GM19467 (cell line): ENCODE results near the gene MIOS.
A peak's percentile ranks its signal among the peaks of the same experiment; 100 is the strongest.
"Not testable (repeated sequence)": the region's sequence is repeated elsewhere in the genome, so short reads cannot be mapped to it uniquely, and the experiment has no call there.

ENCODE experiments used
- ATAC-seq: cut with Tn5 transposase; IDR thresholded peaks from one replicate; pipeline ENCODE4 v1.9.1; 2021; ENCODE audit warnings: mild to moderate bottlenecking, moderate library complexity; ENCODE audit not compliant: unreplicated experiment

The MIOS gene

GRCh38 chr7:7554021-7554432, 12.7 kb upstream of the MIOS start:
- no peak for ATAC-seq

DNA sequence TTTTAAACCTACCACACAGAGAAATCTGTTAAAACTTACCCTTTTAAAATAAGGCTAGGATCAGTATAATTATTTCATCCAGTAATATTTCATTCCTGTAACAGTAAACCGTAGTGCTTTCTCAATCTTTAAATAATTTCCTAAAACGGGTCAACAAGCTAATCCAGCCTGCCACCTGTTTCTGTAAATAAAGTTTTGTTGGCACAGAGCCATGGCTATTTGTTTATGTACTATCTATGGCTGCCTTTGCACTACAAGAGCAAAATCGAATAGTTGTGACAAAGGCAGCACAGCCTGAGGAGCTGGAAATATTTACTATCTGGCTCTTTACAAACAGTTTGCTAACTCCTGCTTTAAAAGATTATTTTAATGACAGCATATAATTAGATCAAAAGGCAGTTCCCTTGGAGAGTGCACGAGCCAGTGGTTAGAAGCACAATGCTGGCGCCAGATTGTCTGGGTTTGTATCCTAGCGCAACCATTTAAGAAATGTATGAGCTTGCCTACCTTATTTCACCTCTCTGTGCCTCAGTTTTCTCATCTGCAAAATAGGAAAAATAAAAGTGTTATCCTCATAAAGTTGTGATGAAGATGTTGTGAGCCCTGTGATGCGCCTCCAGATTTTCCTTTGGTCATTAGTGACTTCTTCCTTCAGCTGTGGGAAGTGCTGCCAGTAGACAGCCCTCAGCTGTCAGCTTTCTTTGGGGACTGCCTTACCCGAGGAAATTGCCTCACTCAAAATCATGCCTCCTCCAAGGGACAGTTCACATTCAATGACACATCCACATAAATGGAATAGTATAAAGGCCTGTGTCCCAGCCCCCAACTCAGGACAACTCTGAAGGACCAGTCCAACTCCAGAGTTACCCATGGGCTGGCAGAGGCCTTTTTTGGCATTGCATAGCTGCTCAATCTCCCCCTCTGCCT, 11.8 kb upstream of the MIOS start:
- ATAC-seq = no peak

GRCh38 chr7:7556852-7557251, 9.8 kb upstream of the MIOS start:
- no peak for ATAC-seq

DNA sequence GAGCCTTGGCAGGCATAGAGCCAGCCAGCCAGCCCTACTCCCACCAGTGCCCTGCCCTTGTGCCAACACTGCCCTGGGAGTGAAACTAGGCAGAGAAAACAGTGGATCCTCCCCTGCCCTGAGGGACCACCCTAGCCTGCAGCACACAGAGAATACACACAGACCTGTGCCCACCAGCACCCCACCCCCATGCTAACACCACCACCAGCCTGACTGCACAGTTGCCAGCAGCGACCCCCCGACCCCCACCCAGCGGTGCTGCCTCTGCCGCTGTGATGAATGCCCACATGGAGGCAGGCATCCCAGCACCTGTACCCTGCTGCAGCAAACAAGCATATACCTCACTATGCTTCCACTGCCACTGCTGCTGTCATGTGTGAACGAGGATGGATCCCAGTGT, 9.4 kb upstream of the MIOS start:
- no peak for ATAC-seq

DNA sequence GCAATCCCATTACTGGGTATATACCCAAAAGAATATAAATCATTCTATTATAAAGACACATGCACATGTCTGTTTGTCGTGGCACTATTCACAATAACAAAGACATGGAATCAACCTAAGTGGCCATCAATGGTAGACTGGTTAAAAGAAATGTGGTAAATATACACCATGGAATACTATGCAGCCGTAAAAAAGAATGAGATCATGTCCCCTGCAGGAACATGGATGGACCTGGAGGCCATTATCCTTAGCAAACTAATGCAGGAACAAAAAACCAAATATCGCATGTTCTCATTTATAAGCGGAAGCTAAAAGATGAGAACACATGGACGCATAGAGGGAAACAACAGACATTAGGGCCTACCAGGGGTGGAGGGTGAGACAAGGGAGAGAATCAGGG, 5.1 kb upstream of the MIOS start:
- not testable (repeated sequence) for ATAC-seq

DNA sequence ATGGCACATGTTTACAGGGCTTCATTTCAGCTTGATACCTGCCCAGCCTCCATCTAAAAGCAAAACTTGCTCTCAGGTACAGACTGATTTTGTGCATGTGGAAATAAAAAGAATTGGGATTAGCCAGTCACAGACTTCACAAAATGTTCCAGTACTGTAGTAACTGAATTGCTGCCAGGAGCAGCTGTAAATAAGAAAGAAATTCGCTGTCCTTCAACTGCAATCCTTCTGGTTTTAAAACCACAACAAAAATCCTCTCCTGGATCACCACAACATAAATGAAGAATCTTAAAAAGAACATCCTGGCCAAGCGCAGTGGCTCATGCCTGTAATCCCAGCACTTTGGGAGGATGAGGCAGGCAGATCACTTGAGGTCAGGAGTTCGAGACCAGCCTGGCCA, 3.9 kb upstream of the MIOS start:
- no peak for ATAC-seq

- ATAC-seq = no peak
These were observed 3.4 kb upstream of the MIOS start for GRCh38 chr7:7563269-7563668.

DNA sequence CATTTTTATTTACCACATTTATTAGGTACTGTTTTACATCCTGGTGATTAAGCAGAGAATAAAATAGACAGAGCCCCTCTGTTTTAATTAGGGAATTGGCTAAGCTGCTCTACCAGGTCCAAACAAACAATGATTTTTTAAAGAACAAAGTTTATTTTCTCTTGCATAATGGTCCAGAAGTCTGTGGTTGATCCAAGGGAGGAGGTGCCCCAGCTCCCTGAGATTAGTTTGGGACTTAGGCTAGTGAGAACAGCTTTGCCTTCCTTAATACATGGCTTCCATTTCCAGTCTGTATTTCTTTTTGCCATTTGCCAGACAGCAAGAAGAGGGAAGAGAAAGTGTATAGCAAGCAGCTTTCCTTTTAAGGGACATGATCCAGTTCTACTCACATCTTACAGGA, 2.9 kb upstream of the MIOS start:
- ATAC-seq = no peak

- ATAC-seq = no peak
These were observed 2.3 kb upstream of the MIOS start for GRCh38 chr7:7564323-7564780.

DNA sequence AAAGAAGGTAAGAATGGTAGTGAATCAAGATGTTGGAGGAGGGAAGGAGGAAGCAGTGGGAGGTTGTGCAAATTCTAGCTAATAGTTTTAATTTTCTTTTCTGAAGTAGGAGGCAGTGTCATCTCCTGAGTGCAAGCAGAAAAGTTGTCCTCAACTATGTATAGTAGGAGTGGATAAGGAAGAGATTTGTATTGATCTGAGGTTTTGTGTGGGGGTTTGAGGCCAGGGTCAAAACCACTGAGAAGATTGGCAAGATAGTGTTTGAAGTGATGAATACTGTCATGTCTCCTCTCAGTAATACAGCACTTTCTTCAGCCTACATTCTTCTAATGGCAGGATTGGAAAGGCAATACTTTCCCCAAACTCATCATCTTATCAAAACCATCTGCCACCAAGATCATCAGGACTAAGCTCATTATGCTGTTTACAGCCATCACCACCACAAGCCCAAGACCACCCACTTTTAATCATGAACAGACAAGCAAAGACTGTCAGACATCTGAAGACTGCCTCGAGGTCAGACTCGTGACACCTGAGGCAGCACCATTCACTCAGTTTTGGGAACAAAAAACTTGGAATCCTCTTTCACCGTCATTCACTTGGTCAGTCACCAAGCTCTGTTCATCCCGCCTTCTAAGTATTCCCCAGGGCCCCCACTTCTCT, 1.5 kb upstream of the MIOS start:
- no peak for ATAC-seq

DNA sequence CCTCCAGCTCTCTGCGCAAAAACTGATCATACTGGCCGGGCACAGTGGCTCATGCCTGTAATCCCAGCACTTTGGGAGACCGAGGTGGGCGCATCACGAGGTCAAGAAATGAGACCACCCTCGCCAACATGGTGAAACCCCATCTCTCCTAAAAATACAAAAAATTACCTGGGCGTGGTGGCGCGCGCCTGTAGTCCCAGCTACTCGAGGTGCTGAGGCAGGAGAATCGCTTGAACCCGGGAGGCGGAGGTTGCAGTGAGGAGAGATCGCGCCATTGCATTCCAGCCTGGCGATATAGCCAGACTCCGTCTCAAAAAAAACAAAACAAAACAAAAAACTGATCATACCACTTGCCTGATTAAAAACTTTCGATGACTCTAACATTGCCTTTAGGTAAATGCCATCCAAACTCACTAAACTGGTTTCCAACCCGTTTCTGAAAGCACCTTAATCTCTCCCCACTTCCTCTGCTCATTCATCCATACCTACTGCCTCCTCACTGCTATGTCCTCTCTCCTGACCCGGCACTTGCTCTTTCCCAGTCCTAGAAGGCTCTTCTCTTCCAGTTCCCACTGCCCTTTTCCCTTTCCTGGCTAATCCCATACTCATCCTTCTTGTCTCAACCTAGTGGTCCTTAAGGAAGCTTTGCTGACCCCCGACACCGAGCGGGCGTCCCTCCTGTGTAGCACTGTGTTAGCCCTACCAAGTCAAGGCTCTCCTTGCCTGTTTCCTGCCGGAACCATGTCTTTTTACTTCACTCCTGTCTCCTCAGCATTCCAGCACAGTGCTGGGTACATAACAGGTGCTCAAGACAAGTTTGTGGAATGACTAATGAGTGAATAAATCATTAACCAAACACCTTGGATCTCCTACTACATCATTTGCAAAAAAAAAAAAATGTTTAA, 686 bp upstream of the MIOS start:
- peak; percentile 29 for ATAC-seq

DNA sequence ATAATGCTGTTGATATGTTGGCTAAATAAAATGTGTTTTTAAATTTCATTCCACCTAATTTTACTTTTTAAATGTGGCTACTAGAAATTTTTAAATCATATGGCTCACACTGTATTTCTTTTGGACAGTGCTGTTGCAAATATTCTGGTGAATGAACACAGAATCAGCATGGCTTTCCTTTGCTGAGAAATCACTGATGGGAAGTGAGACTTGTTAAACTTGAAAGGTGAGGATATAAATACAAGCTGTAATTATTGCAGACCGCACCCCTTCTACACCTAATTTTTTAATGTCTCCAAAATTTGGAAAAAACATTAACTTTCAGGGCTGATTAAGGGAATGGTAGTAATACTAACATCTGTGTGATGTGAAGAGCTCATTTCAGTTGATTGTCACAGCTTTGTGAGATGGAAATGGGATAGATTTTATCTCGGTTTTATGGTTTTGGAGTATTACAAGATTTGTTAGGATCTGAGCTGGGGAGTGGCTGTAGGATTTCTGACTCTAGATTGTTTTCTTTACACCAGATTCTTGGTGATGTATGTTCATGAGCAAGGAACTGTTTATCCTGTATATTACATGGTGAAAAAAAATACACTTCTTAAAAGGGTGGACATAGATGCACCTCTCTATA, 1.3 kb downstream of the MIOS start:
- ATAC-seq = no peak

- ATAC-seq = no peak
These were observed 1.9 kb downstream of the MIOS start for GRCh38 chr7:7568553-7568952.

GRCh38 chr7:7569081-7569527, 2.4 kb downstream of the MIOS start:
- peak; percentile 35 for ATAC-seq

GRCh38 chr7:7569615-7570014, 2.9 kb downstream of the MIOS start:
- no peak for ATAC-seq

DNA sequence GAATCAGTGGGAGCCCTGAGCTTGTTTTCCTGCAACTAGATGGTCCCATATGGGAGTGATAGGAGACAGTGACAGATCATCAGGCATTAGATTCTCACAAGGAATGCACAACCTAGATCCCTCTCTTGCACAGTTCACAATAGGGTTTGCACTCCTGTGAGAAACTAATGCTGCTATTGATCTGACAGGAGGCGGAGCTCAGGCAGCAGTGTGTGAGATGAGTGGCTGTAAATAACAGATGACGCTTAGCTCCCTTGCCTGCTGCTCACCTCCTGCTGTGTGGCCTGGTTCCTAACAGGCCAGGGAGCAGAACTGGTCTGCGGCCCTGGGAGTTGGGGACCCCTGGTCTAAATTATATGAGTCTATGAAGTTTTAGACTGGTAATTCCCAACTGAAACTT, 3.9 kb downstream of the MIOS start:
- no peak for ATAC-seq

GRCh38 chr7:7573701-7574100, 7.0 kb downstream of the MIOS start:
- no peak for ATAC-seq

DNA sequence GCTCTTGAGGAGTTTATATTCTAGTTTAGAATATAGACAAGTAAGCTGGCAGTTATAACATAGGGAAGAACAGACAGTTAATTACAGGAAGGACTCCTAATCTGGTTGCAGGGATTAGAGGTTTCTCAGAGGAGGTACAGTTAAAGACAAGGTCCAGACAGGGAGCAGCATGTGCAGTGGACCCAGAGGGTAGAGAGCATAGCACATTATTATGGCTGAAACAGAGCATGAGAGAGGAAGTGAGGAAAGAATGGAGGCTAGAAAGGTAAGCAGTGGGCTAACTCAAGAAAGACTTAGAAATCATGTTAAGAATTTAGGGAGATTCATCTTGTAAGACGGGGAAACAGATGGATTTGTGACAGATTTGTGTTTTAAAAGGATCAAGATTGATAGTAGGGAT, 9.7 kb downstream of the MIOS start:
- no peak for ATAC-seq

DNA sequence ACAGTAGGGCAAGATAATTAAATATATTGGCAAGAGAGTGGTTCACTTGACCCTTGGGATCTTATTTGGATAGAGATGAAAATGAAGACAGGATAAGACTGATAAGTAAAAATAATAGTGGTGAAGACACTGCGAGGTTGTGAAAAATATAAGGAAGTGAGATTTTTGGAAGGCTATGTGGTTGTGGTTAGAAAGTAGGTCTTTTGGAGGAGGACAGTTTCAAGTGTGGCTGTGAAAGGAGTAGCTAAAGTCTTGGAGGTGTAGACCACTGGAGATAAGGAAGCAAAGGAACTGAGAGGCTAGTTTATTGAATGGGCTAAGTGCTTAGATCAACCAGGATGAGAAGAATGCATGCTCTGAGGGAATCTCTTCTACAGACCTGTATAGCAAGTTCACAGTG, 11.2 kb downstream of the MIOS start:
- peak; percentile 58 for ATAC-seq

DNA sequence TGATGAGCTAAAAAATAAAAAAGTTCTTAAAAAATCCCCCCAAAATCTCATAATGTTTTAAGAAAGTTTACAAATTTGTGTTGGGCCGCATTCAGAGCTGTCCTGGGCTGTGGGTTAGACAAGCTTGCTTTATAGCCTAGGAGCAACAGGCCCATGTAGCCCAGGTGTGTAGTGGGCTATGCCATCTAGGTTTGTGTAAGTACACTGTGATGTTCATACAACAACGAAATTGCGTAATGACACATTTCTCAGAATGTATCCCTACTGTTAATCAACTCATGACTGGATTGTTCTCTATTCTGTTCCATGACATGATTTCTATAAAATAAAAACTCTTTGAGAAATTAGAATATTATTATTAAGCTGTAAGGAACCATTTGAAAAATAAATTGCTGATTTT, 13.0 kb downstream of the MIOS start:
- ATAC-seq = no peak
